Stimulated activated CD8-positive, alpha-beta memory T cell treated with anti-CD3 and anti-CD28 coated beads, Interleukin-7, amount 100 ng/mL, for 4 hours (primary cell): ENCODE results near the gene NCAPG2.

Experiments used
- DNase-seq, 2 donors: peaks; one replicate each; pipeline ENCODE4 v3.0.0-alpha.2; 2020; ENCODE audit warnings: low read depth in 2 of 2

The NCAPG2 gene

DNA sequence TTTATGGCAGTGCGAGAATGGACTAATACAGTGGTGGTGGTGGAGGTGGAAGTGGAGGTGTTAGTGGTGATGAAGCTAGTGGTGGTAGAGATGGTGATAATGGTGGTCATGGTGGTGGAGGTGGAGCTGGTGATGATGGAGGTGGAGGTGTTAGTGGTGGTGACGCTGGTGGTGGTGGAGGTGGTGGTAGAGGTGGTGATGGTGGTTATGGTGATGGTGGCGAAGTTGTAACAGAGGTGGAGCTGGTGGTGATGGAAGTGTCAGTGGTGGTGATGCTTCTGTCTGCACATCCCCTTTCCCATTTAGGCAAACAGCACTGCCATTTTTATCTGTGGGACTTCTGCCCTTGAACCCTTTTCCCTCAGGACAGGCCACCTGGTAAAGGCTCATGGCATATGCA lies 109.5 kb downstream of the NCAPG2 start:
- no peak for DNase-seq

DNA sequence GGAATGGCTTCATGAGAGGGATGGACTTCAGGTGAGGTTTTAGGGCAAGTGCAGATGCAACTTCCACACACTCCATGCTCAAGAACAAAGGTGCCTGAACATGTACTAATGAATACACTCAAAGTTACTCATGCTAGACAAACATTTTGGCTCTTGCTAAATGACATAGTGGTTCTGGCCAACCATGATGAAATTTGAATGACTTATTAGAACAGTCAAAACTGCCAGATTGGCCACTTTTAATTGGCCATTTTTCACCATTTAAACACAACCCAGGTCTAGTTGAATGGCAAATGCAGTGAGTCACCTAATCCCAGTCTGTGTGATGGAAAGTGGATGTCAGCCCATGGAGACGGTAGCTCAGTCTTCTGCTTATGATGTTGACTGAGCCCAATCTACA lies 112.1 kb downstream of the NCAPG2 start:
- no peak for DNase-seq

DNA sequence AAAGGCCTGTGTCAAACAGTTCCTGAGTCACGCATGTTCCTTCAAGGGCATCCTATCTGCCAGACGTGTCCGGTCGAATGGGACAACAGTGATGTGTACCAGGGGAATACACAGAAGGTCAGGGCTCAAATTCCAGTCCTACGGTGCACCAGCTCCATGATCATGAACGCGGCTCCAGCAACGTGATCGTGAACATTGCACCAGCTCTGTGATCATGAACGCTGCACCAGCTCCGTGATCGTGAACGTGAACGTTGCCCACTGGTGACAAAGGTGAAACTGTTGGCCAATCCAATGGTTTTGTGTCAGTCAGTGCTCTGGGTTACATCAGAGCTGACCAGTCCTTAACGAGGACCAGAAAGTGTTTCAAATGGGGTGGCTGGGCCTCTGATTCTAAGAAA lies 112.7 kb downstream of the NCAPG2 start:
- no peak for DNase-seq

DNA sequence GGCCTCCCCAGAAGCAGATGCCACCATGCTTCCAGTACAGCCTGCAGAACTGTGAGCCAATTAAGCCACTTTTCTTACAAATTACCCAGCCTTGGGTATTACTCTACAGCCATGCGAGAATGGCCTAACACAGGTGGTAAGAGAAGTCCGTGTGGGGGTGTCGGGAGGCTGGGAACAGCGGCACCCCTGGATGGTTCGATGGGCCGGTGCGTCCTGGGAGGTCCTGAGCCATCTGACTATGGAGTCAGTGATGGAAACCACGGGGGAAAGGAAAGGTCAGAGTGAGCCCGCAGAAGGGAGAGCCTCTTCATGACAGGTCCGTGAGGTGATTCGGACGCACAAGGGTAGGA lies 114.4 kb downstream of the NCAPG2 start:
- no peak for DNase-seq

DNA sequence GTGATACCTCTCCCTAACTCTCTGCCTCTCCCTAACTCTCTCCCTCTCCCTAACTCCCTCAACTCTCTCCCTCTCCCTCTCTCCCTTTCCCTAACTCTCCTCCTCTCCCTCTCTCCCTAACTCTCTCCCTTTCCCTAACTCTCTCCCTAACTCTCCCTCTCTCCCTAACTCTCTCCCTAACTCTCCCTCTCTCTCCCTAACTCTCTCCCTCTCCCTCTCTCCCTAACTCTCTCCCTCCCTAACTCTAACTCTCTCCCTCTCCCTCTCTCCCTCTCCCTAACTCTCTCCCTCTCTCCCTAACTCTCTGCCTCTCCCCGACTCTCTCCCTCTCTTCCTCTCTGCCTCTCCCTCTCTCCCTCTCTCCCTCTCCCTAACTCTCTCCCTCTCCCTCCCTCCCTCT lies 115.0 kb downstream of the NCAPG2 start:
- DNase-seq, result no peak

DNA sequence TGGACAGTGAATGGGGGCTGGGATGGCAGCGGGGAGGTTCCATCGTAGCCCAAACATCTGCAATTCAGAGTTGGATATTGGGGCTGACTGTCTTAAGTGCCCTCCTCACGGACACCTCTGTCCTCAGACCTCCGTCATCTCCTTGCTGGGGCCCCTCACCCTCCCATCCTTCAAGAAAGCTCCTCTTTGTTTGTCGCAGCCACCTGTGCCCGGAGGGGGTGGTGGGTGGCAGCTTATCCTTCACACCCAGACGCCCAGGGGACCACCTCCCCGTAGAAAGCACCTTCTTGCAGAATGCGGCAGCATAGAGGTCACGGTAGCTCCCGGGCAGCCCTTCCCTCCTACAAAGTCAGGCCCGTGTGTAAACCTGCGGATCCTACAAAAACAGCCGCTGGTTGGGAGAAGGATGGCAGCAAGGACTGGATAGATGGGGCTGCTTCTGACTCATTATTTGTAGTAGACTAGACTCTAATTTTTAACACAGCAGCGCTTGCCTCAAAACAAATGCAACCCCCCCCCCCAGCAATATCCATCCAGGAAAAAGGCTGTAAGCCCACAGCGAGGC lies 115.6 kb downstream of the NCAPG2 start:
- DNase-seq, result no peak

DNA sequence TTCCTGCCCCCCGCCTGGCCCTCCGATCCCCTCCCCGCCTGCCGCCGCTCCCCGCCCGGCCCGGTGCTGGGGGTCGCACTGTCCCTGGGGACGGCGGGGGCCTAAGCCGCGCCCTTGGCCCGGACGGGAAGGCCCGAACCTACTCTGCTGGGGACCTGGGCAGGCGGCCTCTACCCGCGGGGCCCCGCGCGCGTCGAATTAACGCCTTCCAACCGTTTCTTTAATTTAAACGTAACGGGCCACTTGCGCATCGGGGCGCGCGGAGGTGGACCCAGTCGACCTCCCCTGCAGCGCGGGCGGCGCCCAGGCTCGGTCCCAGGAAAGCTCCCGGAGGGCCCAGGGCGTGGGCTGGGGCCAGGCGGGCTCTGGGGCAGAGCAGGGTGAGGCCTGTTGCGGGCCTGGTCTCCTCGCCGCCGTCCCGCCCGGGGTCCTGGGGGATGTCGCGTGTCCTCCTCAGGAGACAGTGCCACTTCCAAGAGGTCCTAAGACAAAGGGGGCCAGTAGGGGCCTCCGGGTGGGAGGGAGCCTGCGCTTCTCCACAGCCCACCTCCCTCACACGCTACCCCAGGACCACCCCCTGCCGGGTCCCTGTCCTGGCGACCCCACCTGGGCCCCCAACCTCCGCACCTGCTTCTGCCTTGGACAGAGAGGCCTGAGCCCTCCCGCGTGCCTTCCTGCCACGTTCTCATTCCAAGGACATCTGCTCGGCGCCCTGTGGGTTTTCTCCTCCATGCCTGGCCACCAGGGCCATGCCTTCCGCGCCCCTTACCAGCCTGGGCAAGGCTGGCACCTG lies 116.3 kb downstream of the NCAPG2 start:
- no peak for DNase-seq

DNA sequence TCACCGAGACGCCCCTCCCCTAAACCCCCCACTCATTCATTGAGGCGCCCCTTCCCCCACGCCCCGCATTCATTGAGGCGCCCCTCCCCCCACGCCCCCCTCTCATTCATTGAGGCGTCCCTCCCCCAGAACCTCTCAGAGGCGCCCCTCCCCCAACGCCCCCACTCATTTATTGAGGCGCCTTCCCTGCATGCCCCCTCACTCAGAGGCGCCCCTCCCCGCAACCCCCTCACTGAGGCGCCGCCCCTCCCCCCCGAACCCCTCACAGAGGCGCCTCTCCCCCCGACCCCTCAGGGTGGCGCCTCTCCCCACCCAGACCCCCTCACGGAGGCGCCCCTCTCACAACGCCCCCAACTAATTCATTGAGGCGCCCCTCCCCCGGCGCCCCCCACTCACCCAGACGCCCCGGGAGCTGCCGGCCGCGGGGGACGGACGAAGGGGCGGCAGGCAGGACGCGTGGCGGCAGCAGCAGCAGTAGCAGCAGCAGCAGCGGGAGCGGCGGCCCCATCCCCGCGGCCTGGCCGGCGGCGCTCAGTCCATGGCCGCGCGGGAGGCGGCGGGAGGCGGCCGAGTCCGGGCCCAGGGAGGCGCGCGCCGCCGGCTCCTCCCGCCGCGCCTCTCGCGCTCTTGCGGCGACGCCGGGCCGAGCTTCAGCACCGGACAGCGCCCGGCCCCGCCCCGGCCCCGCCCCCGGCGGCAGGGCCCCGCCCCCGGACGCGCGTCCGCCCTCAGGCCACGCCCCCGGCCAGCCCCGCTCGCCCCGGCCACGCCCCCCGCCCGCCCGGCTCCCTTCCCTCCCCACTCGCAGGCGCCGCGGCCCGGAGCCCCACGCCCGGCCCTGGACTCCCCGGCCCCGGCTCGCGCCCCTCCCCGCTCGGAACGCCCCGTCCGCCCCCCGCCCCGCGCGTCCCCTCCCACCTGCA lies 117.2 kb downstream of the NCAPG2 start, which contains the start of gene PTPRN2:
PTPRN2 (minus strand) TSS at position 662 of the 923 bp plus-strand sequence.
- DNase-seq, result peak; percentile 10 to 41

DNA sequence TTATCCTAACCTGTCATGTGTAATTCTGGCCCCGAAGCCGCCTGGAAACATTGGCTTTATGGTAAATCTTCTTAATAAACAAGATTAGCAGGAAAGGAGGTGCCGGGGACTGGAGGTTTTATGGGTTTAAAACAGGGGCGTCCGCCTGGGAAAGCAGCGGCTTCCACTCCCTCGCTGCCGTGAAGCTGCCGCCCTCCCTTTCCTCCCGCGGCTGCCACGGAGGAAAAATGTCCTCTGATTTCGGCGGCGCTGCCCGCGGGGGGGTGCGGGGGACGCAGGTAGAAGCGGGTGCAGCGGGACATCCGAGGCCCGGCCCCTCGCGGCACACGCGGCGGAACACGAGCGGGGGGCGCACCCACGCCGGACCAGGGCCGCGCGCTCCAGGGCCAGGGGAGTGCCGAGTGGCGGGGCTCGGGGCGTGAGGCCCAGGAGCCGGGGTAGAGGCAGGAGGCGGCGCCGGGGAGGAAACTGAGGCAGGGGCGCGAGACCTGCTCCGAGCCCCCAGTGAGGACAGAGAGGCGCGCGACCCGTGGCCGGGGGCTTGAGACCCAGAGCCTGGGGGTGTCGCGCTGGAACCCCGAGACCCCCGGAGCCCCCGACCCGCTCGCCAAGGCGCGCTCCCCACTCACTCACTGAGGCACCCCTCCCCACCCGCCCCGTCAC lies 118.0 kb downstream of the NCAPG2 start:
- DNase-seq, result no peak

DNA sequence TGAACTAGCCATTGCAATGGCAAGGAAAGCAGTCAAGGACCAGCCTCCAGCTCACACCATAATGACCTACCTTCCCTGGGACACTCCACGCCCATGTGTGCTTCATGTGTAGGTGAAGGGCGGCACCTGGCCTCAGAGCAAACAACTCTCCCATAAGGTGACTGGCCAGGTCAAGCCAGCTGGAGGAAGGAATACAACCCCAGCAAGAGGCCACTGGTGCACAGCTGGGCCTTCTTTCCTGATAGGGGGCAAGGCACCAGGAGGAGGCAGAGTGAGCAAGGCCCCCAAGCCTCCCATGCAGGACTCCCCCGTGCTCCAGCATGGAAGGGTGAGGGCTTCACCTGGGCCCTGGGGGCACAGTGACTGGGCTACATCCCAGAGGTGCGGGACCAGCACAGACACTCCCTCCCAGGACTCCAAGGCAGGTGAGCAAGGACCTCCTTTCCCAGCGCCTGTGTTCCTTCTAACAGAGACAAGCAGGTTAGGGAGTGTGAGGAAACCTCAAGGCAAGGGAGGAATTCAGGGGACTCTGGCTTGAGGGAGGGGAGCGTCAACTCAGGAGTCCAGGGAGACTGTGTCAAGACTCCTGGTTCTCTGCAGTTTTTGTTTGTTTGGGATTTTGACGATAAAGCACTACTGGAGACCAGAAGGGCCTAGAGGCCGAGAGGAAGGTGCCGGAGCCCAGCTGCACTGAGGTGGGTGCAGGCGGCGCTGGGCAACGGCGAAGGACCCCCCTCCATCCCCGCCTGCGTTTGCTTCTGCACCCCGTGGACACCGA lies 118.7 kb downstream of the NCAPG2 start:
- DNase-seq, result no peak

DNA sequence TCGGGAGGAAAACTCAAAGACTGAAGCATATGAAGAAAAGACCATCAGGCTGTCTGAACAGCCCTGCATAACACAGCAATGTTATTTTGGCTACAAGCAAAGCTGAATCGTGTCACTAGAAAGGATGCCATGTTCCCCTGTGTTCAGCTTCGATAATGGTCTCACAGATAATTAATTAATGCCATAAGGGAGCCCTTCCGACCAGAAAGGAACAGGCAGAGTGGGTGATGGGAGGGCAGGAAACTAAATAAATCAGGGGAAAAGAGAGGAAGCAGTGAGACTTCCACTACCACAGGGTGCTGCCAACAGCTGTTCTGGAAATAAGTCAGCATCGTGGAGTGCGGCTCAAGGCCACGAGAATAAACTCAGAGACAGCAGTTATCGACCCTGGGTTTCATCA lies 120.2 kb downstream of the NCAPG2 start:
- DNase-seq, result no peak

DNA sequence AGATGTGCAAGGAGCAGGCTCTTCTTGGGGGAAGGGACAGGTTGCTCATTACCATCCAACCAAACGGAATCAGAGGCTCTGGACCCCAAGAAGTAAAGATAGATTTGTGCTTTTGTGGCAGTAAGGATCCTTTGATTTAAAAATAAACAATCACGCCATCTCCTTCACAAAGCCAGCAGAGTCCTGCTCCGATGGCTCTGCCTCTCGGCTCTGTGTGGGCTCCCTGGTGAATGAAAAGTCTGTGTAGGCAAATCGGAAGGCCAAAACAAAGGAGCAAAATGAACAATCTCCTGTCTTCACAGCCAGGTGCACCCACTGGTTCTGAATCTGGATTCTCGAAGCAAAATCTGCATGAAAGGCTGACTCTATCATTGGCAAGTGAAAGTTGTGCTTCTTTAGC lies 120.8 kb downstream of the NCAPG2 start:
- DNase-seq, result no peak

DNA sequence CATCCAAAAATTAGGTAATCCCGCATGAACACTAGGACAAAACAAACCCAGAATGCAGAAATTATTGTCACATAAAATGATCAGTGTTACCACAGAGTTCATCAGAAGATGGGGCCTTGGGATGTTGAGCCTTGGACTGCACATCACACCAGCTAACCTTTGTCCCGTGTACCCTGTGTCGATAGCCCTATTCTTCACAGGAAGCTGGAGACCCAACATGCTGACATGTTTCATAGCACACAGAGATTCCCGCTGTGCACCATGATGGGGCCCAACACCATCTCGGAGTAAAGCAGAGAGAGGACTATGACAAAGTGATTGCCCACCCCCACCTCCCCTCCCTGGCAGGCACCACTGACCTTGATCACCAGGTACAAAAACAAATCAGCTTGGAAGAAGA lies 121.5 kb downstream of the NCAPG2 start:
- no peak for DNase-seq

DNA sequence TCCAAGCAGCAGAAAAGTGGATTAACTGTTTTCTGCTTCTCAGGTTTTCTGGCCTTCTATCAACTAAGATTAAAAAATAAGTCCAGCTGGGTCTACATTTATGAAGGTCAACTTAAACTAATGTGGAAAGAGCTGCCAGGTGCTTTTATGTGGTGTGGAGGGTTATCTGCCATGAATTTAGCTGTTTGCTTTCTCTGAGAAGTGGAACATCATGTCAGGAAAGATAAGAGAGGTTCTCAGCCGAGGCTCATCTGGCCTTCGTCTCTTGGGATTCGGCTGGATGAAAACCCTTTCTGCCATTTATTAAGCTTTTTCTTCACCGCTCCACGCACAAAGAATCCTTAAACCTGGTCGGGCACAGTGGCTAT lies 122.5 kb downstream of the NCAPG2 start:
- DNase-seq, result no peak

DNA sequence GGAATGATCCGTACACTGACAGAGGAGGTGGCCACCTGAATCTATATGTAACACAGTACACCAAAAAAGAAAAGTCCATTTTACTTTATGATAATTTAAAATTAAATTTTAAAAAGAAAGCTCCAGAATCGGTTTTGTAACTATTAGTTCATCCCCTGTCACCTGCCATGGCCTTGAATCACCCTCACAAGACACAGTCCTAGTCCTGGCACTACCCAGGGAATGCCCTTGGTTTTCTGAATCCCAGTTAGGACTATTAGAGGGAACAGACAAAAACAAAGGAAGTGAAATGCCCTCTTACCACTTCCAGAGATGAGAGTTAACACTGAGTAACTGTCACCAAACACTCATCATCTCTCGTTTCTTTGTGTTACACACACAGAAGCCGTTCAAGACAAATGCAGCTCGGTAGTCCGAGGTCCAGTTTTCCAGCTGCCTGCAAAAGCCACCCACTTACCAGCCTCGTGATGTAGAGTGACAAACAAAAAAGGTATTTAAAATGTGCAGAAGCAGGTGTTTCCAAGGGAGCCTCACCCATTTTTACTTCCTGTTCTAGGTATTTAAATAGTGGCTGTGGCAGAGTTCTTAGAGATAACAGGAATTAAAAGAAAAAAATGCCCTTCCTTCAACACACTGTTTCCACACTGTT lies 123.0 kb downstream of the NCAPG2 start:
- DNase-seq, result no peak
